ENCODE results near the gene ZDHHC11B. TPM values are rescaled to one million over a fixed set of nuclear protein-coding genes. Genes with fewer than 3 reads are reported as not detected.
"Not testable (repeated sequence)": the region's sequence is repeated elsewhere in the genome, so short reads cannot be mapped to it uniquely, and the experiment has no call there.

The ZDHHC11B gene
- total RNA-seq, 4 donors from 2014 or later, result 2.5 to 19.0 (median 4.7) TPM

DNA sequence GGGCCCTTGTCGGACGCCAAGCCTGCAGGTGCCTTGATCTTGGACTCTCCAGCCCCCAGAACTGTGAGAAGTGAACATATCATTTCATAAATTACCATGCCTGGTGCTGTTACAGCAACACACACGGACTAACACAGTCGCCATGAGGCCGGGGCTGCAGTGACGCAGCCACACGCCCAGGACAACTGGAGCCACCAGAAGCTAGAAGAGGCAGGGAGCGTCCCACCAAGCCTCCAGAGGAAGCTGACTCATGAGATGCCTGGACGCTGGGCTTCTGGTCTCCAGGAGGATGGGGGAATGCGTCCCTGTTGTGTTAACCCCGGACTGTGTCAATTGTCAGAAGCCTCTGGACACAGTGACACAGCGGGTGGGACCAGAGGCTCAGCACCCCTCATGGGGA is 97.6 kb downstream of the ZDHHC11B start:
- intact Hi-C loops (cut with DNase I; ENCODE audit: low total_unique reads); H3K4me3 ChIP-seq (ENCODE audit: low read depth, poor library complexity, severe bottlenecking); DNase-seq (ENCODE audit: low spot score in 2 of 2): not testable (repeated sequence)
- 75 to 89% methylated on average over 7 to 12 of the region's 12 CpGs for WGBS, 2 donors

DNA sequence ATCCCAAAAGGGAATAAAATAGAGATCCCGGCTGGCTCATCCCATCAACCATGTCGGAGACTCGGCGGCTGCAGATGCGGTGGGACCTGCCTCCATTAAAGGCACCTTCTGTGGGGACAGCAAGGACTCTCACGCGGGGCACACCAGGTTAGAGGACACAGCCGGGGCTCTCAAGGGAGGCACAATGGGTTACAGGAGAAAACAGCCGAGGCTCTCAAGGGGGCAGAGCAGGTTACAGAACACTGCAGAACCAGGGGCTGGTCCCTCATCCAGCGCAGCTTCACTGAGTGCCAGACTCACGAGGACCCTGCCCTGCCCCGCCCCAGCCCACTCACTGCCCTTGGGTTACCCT is 98.4 kb downstream of the ZDHHC11B start:
- H3K4me3 ChIP-seq (ENCODE audit: low read depth, poor library complexity, severe bottlenecking); DNase-seq (ENCODE audit: low spot score in 2 of 2); intact Hi-C loops (cut with DNase I; ENCODE audit: low total_unique reads): not testable (repeated sequence)
- 88 to 91% methylated on average over 11 to 12 of the region's 12 CpGs for WGBS, 2 donors

DNA sequence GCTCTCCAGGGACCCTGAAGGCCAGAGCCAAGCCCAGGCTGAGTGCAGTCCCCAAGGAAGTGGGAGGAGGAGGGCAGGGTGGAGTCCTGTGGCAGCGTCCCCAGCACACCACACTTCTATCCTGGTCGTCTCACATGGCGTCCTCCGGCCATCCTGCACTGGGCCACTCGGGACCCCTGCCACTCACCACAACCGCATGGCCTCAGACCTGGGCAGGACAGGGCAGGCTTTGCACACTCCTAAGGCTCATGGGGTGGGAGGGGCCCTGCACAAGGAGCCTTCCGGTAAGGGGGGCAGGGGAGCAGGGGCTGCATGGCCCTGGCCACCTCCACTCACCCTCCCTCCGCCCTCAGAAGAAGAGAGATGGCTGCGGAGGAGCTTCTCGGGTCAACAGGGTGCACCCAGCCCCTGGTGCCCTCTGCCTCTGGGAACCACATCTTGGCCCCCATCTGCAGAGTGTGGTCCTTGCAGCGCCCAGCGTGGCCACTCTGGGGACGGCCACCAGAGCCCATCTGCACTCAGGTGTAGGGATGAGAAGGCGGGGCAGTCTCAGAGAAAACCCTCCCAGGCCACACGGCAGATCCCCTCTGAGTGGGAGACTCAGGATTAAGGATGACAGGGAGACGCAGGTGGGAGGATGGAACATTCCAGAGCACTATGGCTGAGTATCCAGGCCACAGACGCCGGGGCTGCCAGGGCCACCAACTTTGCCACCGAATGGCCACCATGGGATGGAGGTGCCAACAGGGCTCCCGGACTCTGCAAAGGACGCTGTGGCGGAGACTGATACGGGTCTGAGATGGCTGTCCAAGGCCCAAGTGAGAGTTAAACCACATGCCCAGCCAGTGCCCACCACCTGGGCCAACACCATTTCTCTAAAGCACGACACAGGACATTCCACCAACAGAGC is 99.0 kb downstream of the ZDHHC11B start:
- TF ChIP-seq, protein P1, sequence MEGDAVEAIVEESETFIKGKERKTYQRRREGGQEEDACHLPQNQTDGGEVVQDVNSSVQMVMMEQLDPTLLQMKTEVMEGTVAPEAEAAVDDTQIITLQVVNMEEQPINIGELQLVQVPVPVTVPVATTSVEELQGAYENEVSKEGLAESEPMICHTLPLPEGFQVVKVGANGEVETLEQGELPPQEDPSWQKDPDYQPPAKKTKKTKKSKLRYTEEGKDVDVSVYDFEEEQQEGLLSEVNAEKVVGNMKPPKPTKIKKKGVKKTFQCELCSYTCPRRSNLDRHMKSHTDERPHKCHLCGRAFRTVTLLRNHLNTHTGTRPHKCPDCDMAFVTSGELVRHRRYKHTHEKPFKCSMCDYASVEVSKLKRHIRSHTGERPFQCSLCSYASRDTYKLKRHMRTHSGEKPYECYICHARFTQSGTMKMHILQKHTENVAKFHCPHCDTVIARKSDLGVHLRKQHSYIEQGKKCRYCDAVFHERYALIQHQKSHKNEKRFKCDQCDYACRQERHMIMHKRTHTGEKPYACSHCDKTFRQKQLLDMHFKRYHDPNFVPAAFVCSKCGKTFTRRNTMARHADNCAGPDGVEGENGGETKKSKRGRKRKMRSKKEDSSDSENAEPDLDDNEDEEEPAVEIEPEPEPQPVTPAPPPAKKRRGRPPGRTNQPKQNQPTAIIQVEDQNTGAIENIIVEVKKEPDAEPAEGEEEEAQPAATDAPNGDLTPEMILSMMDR (IDR thresholded peaks at IDR 0.05), result no peak
- TF ChIP-seq POLR2A (IDR thresholded peaks at IDR 0.05), result no peak
- WGBS, 2 donors, result 86 to 89% methylated on average over 21 to 24 of the region's 24 CpGs
- H3K4me3 ChIP-seq (ENCODE audit: low read depth, poor library complexity, severe bottlenecking), result no peak overlapping the region
- intact Hi-C loops (cut with DNase I; ENCODE audit: low total_unique reads), result no loop called here
- peak in 1 of 2 donors; percentile 82 for DNase-seq (ENCODE audit: low spot score in 2 of 2)

DNA sequence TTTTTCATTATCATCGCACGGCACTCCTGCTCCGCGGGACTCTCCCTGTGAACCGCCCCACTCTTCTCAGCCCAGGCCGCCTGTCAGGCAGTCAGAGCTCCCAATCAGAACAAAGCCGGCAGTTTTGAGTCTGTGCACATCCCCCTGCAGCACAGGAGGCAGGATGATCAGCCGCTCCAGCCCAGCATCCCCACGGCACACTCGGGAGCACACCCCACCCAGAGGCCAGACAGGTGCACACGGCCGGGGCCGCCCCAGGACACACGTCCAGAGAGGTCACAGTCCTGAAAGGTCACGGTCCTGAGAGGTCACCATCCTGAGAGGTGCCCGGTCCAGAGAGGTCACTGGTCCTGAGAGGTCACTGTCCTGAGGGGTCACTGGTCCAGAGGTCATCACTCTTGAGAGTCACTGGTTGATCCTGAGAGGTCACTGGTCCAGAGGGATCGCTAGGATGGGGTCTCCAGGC is 99.7 kb downstream of the ZDHHC11B start:
- WGBS, 2 donors, result 82 to 87% methylated on average over 12 to 16 of the region's 17 CpGs
- intact Hi-C loops (cut with DNase I; ENCODE audit: low total_unique reads), result no loop called here
- no peak overlapping the region for H3K4me3 ChIP-seq (ENCODE audit: low read depth, poor library complexity, severe bottlenecking)
- peak in 1 of 2 donors; percentile 84 for DNase-seq (ENCODE audit: low spot score in 2 of 2)
- TF ChIP-seq, protein P1 (IDR thresholded peaks at IDR 0.05), result no peak
- no peak for TF ChIP-seq POLR2A (IDR thresholded peaks at IDR 0.05)

DNA sequence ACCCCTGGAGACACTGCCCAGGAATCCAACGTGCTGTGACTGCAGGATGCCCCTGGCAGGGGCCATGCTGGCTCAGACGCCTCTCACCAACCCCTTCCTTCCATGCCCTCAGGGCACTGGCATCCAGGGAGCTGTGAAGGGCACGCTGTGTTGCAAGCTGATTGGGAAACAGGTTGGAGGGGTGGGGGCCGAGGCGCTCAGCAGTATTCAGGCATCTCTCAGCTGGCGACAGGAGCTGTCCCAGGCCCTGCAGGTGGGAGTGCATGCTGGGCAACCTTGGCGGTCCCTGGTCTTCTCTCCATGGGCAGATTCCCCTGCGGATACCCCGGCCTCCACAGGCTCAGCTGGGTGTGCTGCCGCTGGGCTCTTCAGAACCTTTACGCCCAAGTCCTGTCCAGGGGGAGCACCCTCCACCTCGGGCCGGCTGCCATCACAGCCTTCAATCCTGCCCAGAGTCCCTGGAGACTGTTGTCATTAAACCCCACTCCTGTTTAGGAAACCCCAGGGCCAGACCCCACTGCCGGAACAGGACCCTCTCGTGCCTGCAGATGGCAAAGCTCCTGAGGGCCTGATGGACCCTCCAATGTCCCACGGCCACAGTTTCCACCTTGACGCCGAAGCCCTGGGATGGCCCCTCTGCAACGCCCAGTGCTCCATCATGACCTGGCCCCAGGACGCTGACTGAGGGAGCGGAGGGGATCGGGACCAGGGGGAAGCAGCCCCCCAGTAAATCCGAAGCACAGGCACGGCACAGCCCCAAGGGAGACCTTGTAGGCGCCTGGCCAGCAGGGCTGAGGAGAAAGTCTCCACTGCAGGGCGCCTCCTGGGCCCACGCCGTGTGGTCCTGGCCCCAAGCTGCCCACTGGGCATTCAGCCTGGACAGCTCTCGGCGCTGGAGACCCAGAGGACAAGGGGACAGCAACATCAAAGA is 100.7 kb downstream of the ZDHHC11B start:
- TF ChIP-seq POLR2A (IDR thresholded peaks at IDR 0.05), result no peak
- TF ChIP-seq, protein P1 (IDR thresholded peaks at IDR 0.05), result no peak
- WGBS, 2 donors, result 83 to 87% methylated on average over 16 to 26 of the region's 30 CpGs
- no peak overlapping the region for H3K4me3 ChIP-seq (ENCODE audit: low read depth, poor library complexity, severe bottlenecking)
- intact Hi-C loops (cut with DNase I; ENCODE audit: low total_unique reads), result no loop called here
- peak; percentile 12 to 84 for DNase-seq (ENCODE audit: low spot score in 2 of 2)

DNA sequence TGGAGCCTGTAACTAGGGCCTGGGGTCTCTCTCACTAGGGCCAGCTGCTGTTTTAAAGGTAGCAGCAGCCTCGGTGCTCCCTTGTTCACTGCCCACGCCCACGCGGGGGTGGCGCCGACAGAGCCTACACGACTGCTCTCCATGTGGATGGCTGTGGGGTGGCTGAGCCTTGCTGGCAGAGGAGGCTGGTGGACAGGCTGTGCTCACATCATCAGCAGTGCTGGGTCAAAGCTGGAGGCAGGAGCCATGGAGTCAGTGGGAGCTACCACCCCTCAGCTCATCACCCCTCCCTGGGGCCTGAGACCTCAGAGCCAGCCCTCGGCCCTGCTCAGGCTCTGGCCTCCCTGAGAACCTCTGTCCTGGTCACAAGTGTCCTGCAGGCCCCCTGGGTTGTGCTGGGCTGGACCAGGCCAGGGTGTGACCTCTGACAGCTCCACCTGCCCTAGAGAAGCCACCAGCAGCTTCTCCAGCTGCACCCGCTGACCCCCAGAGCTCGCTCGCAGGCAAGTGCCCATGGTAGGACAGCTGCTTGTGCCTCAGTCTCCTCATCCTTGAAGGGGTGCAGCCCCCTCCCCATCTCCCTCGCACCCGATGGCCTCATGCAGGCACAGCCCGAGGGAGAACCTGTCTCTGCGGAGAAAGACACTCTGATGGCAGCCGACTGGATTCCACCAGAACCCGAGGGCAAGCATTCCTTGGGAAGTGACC is 101.7 kb downstream of the ZDHHC11B start:
- intact Hi-C loops (cut with DNase I; ENCODE audit: low total_unique reads), result not testable (repeated sequence)

DNA sequence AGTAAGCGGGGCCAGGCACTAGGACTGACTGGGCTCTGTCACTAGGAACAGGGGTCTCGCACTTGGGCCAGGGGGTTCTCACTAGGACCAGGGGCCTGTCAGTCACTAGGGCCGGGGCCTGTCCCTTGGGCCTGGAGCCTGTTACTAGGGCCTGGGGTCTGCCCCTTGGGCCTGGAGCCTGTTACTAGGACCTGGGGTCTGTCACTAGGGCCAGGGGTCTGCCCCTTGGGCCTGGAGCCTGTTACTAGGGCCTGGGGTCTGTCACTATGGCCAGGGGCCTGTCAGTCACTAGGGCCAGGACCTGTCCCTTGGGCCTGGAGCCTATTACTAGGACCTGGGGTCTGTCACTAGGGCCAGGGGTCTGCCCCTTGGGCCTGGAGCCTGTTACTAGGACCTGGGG is 102.3 kb downstream of the ZDHHC11B start:
- intact Hi-C loops (cut with DNase I; ENCODE audit: low total_unique reads); H3K4me3 ChIP-seq (ENCODE audit: low read depth, poor library complexity, severe bottlenecking): not testable (repeated sequence)
- WGBS, 2 donors, result 86% methylated on average over 1 of the region's 3 CpGs; no CpG with 5 or more reads in 1 of the 2 donors
- peak in 1 of 2 donors; percentile 76 for DNase-seq (ENCODE audit: low spot score in 2 of 2)

More for the DNA sequence above, 101.7 kb downstream of the ZDHHC11B start:
- not testable (repeated sequence) for H3K4me3 ChIP-seq (ENCODE audit: low read depth, poor library complexity, severe bottlenecking)
- 67 to 83% methylated on average over 14 to 15 of the region's 17 CpGs for WGBS, 2 donors
- peak in 1 of 2 donors; percentile 82 for DNase-seq (ENCODE audit: low spot score in 2 of 2)

DNA sequence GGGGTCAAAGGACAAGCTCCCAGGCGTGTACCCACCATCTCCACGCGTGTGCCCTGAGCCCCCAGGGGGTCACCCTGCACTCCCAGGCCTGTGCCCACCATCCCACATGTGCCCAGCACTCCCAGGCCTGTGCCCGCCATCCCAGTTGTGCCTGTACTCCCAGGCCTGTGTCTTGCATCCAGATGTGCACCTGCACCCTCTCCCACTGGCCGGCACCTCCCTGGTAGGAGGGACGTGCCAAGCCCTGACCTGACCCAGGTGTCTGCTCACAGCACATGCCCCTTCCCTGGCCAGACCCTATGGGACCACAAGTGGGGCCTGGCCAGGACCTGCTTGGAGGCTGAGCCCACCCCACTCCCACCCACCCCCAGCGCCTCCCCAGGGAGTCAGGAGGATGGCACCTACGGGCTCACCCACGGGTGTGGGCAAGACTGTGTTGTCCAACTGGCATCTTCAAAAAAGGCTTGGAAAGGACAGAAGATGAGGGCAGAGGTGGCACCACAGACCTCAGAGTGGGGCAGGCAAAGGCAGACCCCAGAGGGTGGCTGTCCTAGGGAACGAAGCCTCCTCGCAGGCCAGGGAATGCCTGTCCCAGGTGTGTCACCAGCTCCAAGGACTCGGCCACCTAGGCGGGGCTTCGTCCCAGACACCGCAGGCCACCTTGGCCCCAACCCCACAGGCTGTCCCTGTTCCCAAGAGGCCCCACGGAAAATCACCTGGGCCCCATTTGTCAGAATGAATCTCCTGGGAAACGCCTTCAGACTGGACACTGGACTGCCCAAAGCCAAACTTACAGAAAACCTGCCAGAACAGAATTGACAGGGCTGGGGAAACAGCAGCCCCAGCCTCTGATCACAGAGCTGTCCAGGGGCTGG is 103.0 kb downstream of the ZDHHC11B start:
- intact Hi-C loops (cut with DNase I; ENCODE audit: low total_unique reads); H3K4me3 ChIP-seq (ENCODE audit: low read depth, poor library complexity, severe bottlenecking): not testable (repeated sequence)
- 86 to 91% methylated on average over 15 to 16 of the region's 17 CpGs for WGBS, 2 donors
- peak in 1 of 2 donors; percentile 72 for DNase-seq (ENCODE audit: low spot score in 2 of 2)

DNA sequence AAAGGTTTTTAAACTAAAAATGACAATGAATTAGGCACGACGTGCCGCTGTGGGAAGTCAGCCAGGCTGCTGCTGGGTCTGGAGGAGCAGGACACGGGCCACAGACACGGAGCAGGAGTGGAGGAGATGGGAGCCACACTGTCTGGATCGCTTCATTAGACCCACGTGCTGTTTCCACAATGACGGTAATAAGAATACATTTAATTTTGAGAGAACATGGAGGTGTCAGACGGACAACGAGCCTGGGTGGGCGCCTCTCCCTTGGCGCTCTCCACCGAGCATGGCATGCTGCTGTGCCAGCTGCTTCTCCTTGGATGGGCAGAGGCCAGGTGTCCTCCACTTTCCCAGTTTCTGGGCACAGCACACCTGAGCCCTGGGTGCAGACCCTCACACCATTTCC is 103.7 kb downstream of the ZDHHC11B start:
- 79 to 81% methylated on average over 13 of the region's 13 CpGs for WGBS, 2 donors
- peak in 1 of 2 donors; percentile 81 for DNase-seq (ENCODE audit: low spot score in 2 of 2)
- H3K4me3 ChIP-seq (ENCODE audit: low read depth, poor library complexity, severe bottlenecking); intact Hi-C loops (cut with DNase I; ENCODE audit: low total_unique reads): not testable (repeated sequence)
